ENCODE data around the gene ERMN.

The ERMN gene

GRCh38 chr2:157320409-157320808, 5.2 kb downstream of the ERMN start:
- H3K27me3 ChIP-seq (ENCODE audit: insufficient read depth, poor library complexity, severe bottlenecking): peaks cover 12% of the 10 kb centered on the region
- H3K27ac ChIP-seq (replicated peaks): no peak overlapping the region
- no peak for DNase-seq (ENCODE audit: low read depth in 1 of 2, low spot score in 1 of 2)
- TF ChIP-seq SPI1 (IDR thresholded peaks at IDR 0.05; ENCODE audit: borderline replicate concordance, low read depth) (no peak), POLR2AphosphoS5 (IDR thresholded peaks at IDR 0.05; ENCODE audit: low read depth) (no peak), CTCF (IDR thresholded peaks at IDR 0.05; ENCODE audit: insufficient read depth, low read length) (no peak), REST (IDR thresholded peaks at IDR 0.05; ENCODE audit: insufficient replicate concordance, low read depth) (no peak), GABPA (IDR thresholded peaks at IDR 0.05; ENCODE audit: low read depth) (no peak)
- no peak overlapping the region for H3K4me3 ChIP-seq (replicated peaks; ENCODE audit: insufficient read depth, low read length)

GRCh38 chr2:157319795-157320194, 5.8 kb downstream of the ERMN start:
- TF ChIP-seq POLR2AphosphoS5 (IDR thresholded peaks at IDR 0.05; ENCODE audit: low read depth) (no peak), REST (IDR thresholded peaks at IDR 0.05; ENCODE audit: insufficient replicate concordance, low read depth) (no peak), GABPA (IDR thresholded peaks at IDR 0.05; ENCODE audit: low read depth) (no peak), CTCF (IDR thresholded peaks at IDR 0.05; ENCODE audit: insufficient read depth, low read length) (no peak)
- peaks cover 12% of the 10 kb centered on the region for H3K27me3 ChIP-seq (ENCODE audit: insufficient read depth, poor library complexity, severe bottlenecking)
- no peak overlapping the region for H3K4me3 ChIP-seq (replicated peaks; ENCODE audit: insufficient read depth, low read length)
- DNase-seq (ENCODE audit: low read depth in 1 of 2, low spot score in 1 of 2): no peak
- no peak overlapping the region for H3K27ac ChIP-seq (replicated peaks)

GRCh38 chr2:157318884-157319283, 6.7 kb downstream of the ERMN start:
- no peak for DNase-seq (ENCODE audit: low read depth in 1 of 2, low spot score in 1 of 2)
- H3K27me3 ChIP-seq (ENCODE audit: insufficient read depth, poor library complexity, severe bottlenecking): peaks cover 12% of the 10 kb centered on the region
- no peak overlapping the region for H3K4me3 ChIP-seq (replicated peaks; ENCODE audit: insufficient read depth, low read length)
- no peak for TF ChIP-seq REST (IDR thresholded peaks at IDR 0.05; ENCODE audit: insufficient replicate concordance, low read depth)
- H3K27ac ChIP-seq (replicated peaks): no peak overlapping the region

- H3K27me3 ChIP-seq (ENCODE audit: insufficient read depth, poor library complexity, severe bottlenecking): peaks cover 12% of the 10 kb centered on the region
- no peak overlapping the region for H3K27ac ChIP-seq (replicated peaks)
- H3K4me3 ChIP-seq (replicated peaks; ENCODE audit: insufficient read depth, low read length): no peak overlapping the region
- TF ChIP-seq SPI1 (IDR thresholded peaks at IDR 0.05; ENCODE audit: borderline replicate concordance, low read depth) (no peak), CTCF (IDR thresholded peaks at IDR 0.05; ENCODE audit: insufficient read depth, low read length) (no peak), POLR2AphosphoS5 (IDR thresholded peaks at IDR 0.05; ENCODE audit: low read depth) (no peak), GABPA (IDR thresholded peaks at IDR 0.05; ENCODE audit: low read depth) (no peak), REST (IDR thresholded peaks at IDR 0.05; ENCODE audit: insufficient replicate concordance, low read depth) (no peak)
- DNase-seq (ENCODE audit: low read depth in 1 of 2, low spot score in 1 of 2): no peak
These were observed 9.7 kb downstream of the ERMN start for GRCh38 chr2:157315901-157316300.
